GM21717 (cell line): ENCODE measurements around the gene MYCN.
"Not testable (repeated sequence)": the region's sequence is repeated elsewhere in the genome, so short reads cannot be mapped to it uniquely, and the experiment has no call there.

Source experiments
- ATAC-seq: cut with Tn5 transposase; IDR thresholded peaks from one replicate; pipeline ENCODE4 v1.9.1; 2021; ENCODE audit warnings: mild to moderate bottlenecking, moderate library complexity; ENCODE audit not compliant: unreplicated experiment

The MYCN gene

DNA sequence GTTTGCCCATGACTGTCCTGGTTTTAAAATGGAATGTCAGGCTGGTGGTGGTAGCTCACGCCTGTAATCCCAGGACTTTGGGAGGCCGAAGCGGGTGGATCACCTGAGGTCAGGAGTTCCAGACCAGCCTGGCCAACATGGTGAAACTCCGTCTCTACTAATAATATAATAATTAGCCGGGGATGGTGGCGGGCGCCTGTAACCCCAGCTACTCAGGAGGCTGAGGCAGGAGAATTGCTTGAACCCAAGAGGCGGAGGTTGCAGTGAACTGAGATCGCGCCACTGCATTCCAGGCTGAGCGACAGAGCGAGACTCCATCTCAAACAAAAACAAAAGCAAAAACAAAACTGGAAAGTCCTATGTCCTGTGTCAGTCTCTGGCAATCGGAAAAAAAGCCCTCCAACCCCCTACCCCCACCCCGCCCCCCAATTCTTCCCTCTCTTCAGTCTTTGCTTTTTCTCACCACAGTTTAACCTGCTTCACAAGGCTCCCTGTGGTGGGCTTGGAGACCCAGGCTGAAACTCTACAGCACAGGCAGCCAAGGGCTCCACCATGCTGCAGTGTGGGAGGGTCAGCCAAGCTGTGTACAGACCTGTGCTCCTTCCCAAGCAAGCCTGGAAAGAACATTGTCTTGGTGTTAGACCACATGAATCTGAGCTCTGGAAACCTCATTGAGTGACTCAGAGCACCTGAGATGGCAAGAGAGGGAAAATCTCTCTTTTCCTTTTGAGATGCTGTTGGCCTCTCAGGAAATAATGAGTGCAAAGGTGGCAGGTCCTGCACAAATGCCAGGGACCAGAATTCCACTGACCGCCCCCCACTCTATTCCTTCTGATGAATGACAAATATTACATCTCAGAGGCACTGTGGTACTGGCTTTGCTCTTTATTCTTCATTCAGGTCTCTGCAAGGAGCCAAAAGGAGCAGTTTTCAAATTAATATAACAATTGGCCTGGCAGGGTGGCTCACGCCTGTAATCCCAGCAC lies 16.7 kb downstream of the MYCN start:
- no peak for ATAC-seq

DNA sequence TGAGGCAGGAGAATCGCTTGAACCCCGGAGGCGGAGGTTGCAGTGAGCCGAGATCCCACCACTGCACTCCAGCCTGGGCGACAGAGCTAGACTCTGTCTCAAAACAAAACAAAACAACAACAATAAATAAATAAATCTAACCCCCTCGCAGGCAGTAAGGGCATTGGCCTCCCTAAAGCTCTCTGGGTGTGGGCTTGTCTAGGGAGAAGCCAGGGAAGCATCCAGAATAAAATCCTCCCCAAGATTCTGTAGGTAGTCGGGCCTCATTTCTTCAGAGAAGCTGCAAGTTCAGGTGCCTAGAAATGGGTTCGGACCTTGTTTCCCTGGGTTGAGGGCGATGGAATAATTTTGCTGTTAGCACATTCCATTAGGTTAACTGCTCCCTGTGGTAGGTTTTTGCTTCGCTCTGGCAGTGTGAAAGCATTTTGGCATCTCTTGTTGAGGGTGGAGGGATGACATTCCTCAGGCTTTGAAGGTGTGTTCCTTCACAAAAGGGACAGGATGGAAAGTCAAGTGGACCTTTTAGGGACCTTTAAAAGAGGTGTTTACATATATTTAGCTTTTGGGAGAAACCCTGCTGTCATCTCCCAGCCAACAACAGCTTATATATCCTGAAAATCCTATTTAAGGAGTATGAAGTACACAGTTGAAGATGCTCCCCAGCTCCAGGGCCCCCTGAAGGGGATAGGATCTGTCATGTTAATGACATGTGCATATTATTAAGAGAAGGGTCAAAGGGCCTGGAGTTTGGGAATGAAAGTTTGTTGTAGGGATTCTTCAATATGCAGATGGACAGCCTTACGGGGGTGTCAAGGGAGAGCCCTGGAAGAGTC lies 17.7 kb downstream of the MYCN start:
- no peak for ATAC-seq

DNA sequence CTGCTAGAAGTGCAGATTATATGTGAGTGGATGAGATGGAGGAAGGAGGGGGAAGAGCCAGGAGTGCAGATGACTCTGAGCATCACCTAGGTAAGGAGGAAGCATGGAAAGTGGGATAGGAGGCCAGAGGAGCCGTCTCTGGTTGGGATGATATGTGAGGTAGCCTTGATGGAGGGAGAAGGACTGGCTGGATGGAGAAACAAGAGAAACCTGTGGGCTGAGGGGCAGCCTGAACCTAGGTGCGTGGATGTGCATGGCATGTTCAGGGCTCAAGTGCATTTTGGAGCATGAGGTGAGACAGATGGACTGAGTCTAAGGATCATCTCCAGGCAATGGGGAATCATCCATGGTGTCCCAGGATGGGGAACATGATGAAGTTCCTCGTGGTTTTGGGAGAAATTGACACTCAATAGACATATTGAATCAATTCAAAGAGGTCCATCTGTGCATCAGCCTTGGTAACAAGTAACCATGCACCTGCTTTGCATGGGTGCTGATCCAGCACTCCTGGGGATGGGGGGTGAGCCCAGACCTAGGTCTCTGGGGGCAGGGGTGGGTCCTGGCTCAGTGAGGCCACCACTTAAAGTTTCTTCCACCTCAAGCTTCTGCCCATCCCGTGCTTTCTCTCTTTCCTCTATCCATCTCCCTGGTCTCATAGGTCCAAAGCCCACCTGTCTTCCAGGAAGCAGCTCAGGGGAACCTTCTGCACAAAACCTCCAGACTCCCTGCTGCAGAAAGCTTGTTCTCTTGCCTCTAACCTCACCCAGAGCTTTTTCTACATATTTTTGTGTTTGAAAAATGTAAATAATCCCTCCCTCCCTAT lies 19.2 kb downstream of the MYCN start:
- ATAC-seq, result no peak

GRCh38 chr2:15960154-15960520 lies 19.8 kb downstream of the MYCN start:
- ATAC-seq, result not testable (repeated sequence)

- not testable (repeated sequence) for ATAC-seq
These were observed 23.0 kb downstream of the MYCN start for GRCh38 chr2:15963109-15963976.

GRCh38 chr2:15963977-15964670 lies 23.8 kb downstream of the MYCN start:
- no peak for ATAC-seq

DNA sequence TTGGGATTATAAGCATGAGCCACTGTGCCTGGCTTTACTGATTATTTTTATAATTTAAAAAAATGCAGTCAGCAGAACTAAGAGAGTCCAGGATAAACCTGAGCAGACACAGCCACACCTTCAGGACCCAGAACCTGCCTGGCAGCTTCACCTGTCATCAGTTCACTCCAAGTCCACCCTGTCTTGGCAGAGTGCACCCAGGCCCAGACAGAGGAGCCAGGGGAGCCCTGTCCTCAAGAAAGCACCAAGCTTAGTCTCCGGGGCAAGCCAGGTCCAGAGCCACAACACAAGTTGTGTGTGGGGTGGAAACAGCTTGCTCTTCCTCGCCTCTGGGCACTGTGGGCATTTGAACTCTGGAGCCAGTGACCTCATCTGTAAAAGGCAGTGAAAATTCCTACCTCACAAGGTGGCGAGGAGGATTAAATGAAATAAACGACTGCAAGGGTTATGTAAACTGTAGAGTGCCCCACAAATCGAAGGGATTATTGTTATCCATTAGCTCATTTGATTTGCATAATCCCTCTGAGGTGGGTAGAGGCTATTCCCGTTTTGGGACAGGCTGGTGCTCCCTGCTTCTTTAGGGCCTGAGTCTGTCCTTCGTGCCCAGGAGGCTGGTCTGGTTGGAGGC lies 24.7 kb downstream of the MYCN start:
- ATAC-seq, result no peak

DNA sequence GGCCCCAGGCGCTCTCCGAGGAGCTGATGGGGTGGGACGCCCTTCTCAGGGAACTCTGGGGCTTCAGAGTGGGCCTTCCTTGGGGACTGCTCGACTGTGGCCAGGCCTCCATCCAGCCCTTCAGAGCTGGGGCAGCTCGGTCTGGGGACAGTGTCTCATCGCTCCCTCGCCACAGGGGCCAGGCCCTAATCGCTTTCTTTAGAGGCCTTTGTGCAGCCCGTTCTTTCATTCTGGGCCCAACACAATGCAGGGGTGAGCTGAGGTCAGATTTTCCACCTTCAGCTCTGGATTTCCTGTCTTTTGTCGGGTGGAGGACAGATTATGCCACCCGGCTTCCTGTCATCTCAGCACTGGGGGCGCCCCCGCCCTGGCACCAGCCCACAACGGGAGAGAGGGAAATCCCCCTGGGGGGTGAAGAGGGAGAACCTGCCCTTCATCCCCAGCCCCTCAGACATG lies 25.2 kb downstream of the MYCN start:
- ATAC-seq, result no peak

- ATAC-seq, result no peak
These were observed 27.3 kb downstream of the MYCN start for GRCh38 chr2:15967415-15968279.

DNA sequence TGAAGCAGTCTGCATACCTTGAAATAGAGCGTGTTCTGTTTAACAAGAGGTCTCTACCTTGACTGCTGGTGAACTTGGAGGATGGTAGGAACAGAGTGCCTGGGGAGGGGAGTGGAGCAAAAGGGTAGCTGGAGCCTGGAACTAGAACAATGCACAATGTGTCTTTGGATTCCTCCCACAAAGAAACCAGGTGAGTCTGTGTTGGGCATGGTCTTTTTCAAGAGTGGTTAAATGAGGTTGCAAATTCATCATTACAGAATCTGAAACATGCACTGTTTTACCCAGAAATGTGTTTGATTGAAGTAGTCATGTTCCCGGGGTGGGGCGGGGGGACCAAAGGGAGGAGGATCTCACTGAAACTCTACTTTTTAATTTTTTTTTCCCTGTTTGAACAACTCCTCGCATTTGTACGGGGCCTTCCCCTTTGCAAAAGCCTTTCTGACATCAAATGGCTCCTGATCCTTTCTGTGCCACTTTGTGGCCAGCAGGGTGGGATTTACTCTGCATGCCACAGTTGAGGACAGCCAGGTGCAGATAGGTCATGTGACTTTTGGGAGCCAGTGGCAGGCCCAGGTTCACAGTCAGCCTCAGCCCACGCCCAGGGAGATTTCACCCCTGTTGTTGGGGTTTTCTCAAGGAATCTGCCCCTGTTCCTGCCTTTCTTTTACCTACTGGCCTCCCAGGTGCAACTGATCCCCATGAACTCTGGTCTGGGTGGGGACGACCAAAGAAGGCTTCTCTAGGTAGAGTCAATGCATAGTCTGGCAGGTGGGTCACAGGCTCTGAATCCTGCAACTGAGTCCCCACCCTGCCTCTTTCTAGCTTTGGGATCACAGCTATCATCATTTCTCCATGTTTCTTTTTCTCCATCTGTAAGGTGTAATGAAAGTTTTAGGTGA lies 28.2 kb downstream of the MYCN start:
- ATAC-seq, result no peak

GRCh38 chr2:15969214-15969613 lies 28.9 kb downstream of the MYCN start:
- no peak for ATAC-seq

DNA sequence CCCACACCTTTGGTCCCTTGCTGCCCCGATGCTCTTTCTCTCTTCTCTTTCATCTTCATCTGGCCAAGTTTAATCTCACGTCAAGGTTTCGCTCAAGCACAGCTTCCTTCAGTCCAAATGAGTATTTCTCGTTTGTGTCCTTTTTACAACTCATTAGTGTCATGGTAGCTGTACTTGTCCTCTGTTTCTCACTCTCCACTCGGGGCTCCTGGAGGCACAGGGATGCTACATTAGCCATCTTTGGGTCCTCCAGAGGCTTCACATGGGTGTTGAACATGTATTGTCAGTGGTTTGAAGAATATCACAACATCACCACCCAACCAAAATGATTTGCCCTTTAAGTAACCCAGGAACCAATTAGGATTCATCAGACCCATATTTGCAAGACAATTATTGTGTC lies 30.4 kb downstream of the MYCN start:
- ATAC-seq, result no peak

- no peak for ATAC-seq
These were observed 31.0 kb downstream of the MYCN start for GRCh38 chr2:15971351-15971750.

GRCh38 chr2:15971831-15972522 lies 31.6 kb downstream of the MYCN start:
- no peak for ATAC-seq

GRCh38 chr2:15973481-15974401 lies 33.4 kb downstream of the MYCN start:
- no peak for ATAC-seq
